Heart left ventricle (tissue), 16 donors: Measurements from ENCODE around the gene LAMC1. TPM values are rescaled to one million over a fixed set of nuclear protein-coding genes. Genes with fewer than 3 reads are reported as not detected.

Source experiments
- ATAC-seq, 4 donors: fragments of 200-7000 bp; cut with Tn5 transposase; one replicate each; pipeline ENCODE4 v1.9.1; 2020 to 2022; ENCODE audit warnings: moderate library complexity in 4 of 4, mild to moderate bottlenecking in 3 of 4, moderate number of reproducible peaks in 1 of 4
- DNase-seq, 5 donors: peaks; one replicate each; pipeline ENCODE4 v3.0.0-alpha.2; 2020
- H3K27ac ChIP-seq, 12 donors: fragments of 200-600 bp; sonication (generic) in 4 of 12; one replicate each; pipeline versions ENCODE4 v1.5.0 to v1.8.0; 2016 to 2022; ENCODE audit warnings: mild to moderate bottlenecking in 2 of 12
- H3K27me3 ChIP-seq, 9 donors: fragments of 200-600 bp; sonication (generic) in 2 of 9; one replicate each; pipeline versions ENCODE4 v1.5.1 to v1.8.0; 2016 to 2022; ENCODE audit warnings: mild to moderate bottlenecking in 3 of 9
- H3K36me3 ChIP-seq, 9 donors: fragments of 200-600 bp; sonication (generic) in 2 of 9; one replicate each; pipeline versions ENCODE4 v1.5.0 to v1.8.0; 2018 to 2022; ENCODE audit warnings: mild to moderate bottlenecking in 2 of 9
- H3K4me1 ChIP-seq, 12 donors: fragments of 200-600 bp; sonication (generic) in 4 of 12; one replicate each; pipeline versions ENCODE4 v1.5.0 to v1.8.0; 2016 to 2022; ENCODE audit warnings: mild to moderate bottlenecking in 3 of 12
- H3K4me3 ChIP-seq, 12 donors: fragments of 200-600 bp; sonication (generic) in 4 of 12; one replicate each; pipeline versions ENCODE4 v1.5.0 to v1.8.0; 2017 to 2022; ENCODE audit warnings: mild to moderate bottlenecking in 9 of 12, moderate library complexity in 4 of 12
- H3K9me3 ChIP-seq, 12 donors: fragments of 200-600 bp; sonication (generic) in 4 of 12; one replicate each; pipeline versions ENCODE4 v1.5.0 to v1.8.0; 2016 to 2022; ENCODE audit warnings: mild to moderate bottlenecking in 1 of 12
- CTCF ChIP-seq, 12 donors: fragments of 200-600 bp; sonication (generic) in 4 of 12; IDR thresholded peaks; one replicate each; pipeline versions ENCODE4 v1.5.0 to v1.8.0; 2018 to 2022; ENCODE audit warnings: antibody characterized with exemption in 12 of 12, mild to moderate bottlenecking in 5 of 12
- POLR2A ChIP-seq, 2 donors: fragments of 450-650 bp; IDR thresholded peaks; one replicate each; pipeline ENCODE4 v1.6.1; 2017; ENCODE audit warnings: antibody characterized with exemption in 2 of 2, mild to moderate bottlenecking in 2 of 2, moderate library complexity in 2 of 2
- WGBS, 4 donors: extraction: QIAGEN DNeasy Blood & Tissue Kit in 2 of 4; methylation state at CpG; one replicate each; pipeline versions ENCODE4 v1.1.5 to v1.1.7; 2013 to 2018; 5-methylcytosine and 5-hydroxymethylcytosine counted together
- intact Hi-C, 10 donors: fragments of 100-400 bp; cut with DNase I; formaldehyde crosslinking; loops; one replicate each; pipeline versions ENCODE4 v1.11.1 to v1.14.2; 2022
- polyA plus RNA-seq, 2 donors: library from polyadenylated mRNA; stranded (reverse); fragments of 200-250 nt; gene quantifications; one replicate each; pipeline ENCODE4 v1.2.3, GENCODE V29; 2013
- total RNA-seq, 9 donors: library from RNA; depleted of rRNA in 2 of 9; stranded (reverse); fragments of >200 nt in 2 of 9; fragmentation: NEBNext Ultra II Directional in 3 of 9; extraction: Animal tissue kit (Norgen Biotek cat#: 25700) in 3 of 9; gene quantifications; one replicate each; pipeline versions ENCODE4 v1.1.0 to v1.2.4, GENCODE V29; 2016 to 2023
- donor health status: ischemic (EF 13 %, LVEDD 7.1; RV severe dilation, severe dysfunction).
- donor health status: healthy with polysubstance abuse.
- donor health status: DM: no; HTN: yes; CAD: no.
- donor health status: DM: no; HTN: no; CAD: no.
- donor health status: ischemic (EF 25% LVEDD 6.9; RV normal size, moderate dysfunction).
- donor health status: ischemic (EF 25% LVEDD 5.7; RV mildly dilated, moderate dysfunction).
- donor health status: healthy.
- donor health status: DM: yes; HTN: yes; CAD: no.
- donor health status: ischemic (EF 35%, LVEDD 5.7; RV mildly dilated, moderate dysfunction).
- donor health status: nonischemic (EF 11% LVEDD 7.7; RV severe dilation, severe dysfunction).
- donor health status: DM: yes; HTN: yes; CAD: no.
- donor health status: PGD.
- donor health status: ischemic (EF 29% LVEDD 5.4; RV normal size, mild dysfunction).
- donor health status: nonischemic (EF 23%, LVEDD 6.1; RV moderate dilation, normal function).

LAMC1 gene
- total and polyA plus RNA-seq, 11 donors, result 22.9 to 226 (median 119) TPM

- TF ChIP-seq CTCF (IDR thresholded peaks at IDR 0.05) (no peak), POLR2A (IDR thresholded peaks at IDR 0.05) (no peak)
- no peaks in the 10 kb centered on the region for H3K9me3 ChIP-seq
- peaks cover 3 to 81% (median 50%) of the 10 kb centered on the region in 12 donors for H3K4me1 ChIP-seq
- H3K27ac ChIP-seq, result peak overlapping the region in 2 of 12 donors; percentile 17 to 20
- H3K27me3 ChIP-seq, result no peaks in the 10 kb centered on the region
- no peaks in the 10 kb centered on the region for H3K36me3 ChIP-seq
- intact Hi-C loops, result no loop called here
- no peak for DNase-seq
- ATAC-seq, result peak in 3 of 4 donors; percentile 21 to 59 (median 58)
- peak overlapping the region in 1 of 12 donors; percentile 2 for H3K4me3 ChIP-seq
- WGBS, 4 donors, result 7 to 16% (median 11%) methylated on average over 1 of the region's 1 CpG
Observed at GRCh38 chr1:183051546-183051945, 28.3 kb downstream of the LAMC1 start.

- TF ChIP-seq CTCF (IDR thresholded peaks at IDR 0.05) (no peak), POLR2A (IDR thresholded peaks at IDR 0.05) (no peak)
- intact Hi-C loops, result no loop called here
- 77 to 88% (median 83%) methylated on average over 5 of the region's 5 CpGs for WGBS, 4 donors
- H3K36me3 ChIP-seq, result no peaks in the 10 kb centered on the region
- no peak overlapping the region for H3K27ac ChIP-seq
- ATAC-seq (no peak), DNase-seq (no peak)
- H3K4me1 ChIP-seq, result peaks cover 3 to 81% (median 40%) of the 10 kb centered on the region in 12 donors
- H3K27me3 ChIP-seq, result no peaks in the 10 kb centered on the region
- no peak overlapping the region for H3K4me3 ChIP-seq
- no peaks in the 10 kb centered on the region for H3K9me3 ChIP-seq
Observed at GRCh38 chr1:183052861-183053260, 29.6 kb downstream of the LAMC1 start.

- intact Hi-C loops, result no loop called here
- WGBS, 4 donors, result 50 to 63% (median 52%) methylated on average over 2 of the region's 2 CpGs
- TF ChIP-seq POLR2A (IDR thresholded peaks at IDR 0.05), result no peak
- TF ChIP-seq CTCF (IDR thresholded peaks at IDR 0.05), result no peak
Observed at GRCh38 chr1:183058851-183059502, 35.8 kb downstream of the LAMC1 start.

GRCh38 chr1:183061194-183061593 lies 38.0 kb downstream of the LAMC1 start:
- TF ChIP-seq CTCF (IDR thresholded peaks at IDR 0.05), result no peak
- no peak for TF ChIP-seq POLR2A (IDR thresholded peaks at IDR 0.05)
- no peaks in the 10 kb centered on the region for H3K27me3 ChIP-seq
- DNase-seq (no peak), ATAC-seq (no peak)
- peaks cover 0 to 3% (median 0%) of the 10 kb centered on the region in 12 donors for H3K9me3 ChIP-seq
- H3K27ac ChIP-seq, result peak overlapping the region in 3 of 12 donors; percentile 5 to 29 (median 21)
- no peaks in the 10 kb centered on the region for H3K36me3 ChIP-seq
- intact Hi-C loops, result no loop called here
- H3K4me1 ChIP-seq, result peaks cover 6 to 79% (median 49%) of the 10 kb centered on the region in 12 donors
- no peak overlapping the region for H3K4me3 ChIP-seq

More at GRCh38 chr1:183058851-183059502, 35.8 kb downstream of the LAMC1 start:
- no peak overlapping the region for H3K4me3 ChIP-seq
- peaks cover 6 to 87% (median 53%) of the 10 kb centered on the region in 12 donors for H3K4me1 ChIP-seq
- no peaks in the 10 kb centered on the region for H3K27me3 ChIP-seq
- H3K27ac ChIP-seq, result no peak overlapping the region
- H3K36me3 ChIP-seq, result no peaks in the 10 kb centered on the region
- no peak for DNase-seq
- no peaks in the 10 kb centered on the region for H3K9me3 ChIP-seq
- ATAC-seq, result no peak
